Loucy (cell line): ENCODE measurements around the gene CIDEB.

Source experiments
- H2AFZ ChIP-seq: fragments of 200-600 bp; sonication (generic); 2 replicates; pipeline ENCODE4 v1.6.0; 2016; ENCODE audit warnings: antibody characterized with exemption, mild to moderate bottlenecking, low read length, moderate library complexity
- H3F3A ChIP-seq: fragments of 200-600 bp; 2 replicates; pipeline ENCODE4 v1.6.0; 2016; ENCODE audit warnings: antibody characterized with exemption, low read depth, mild to moderate bottlenecking
- H3K27me3 ChIP-seq: fragments of 200-600 bp; sonication (generic); 2 replicates; pipeline ENCODE4 v1.6.1; 2014; ENCODE audit warnings: low read length, mild to moderate bottlenecking; ENCODE audit not compliant: insufficient read depth, poor library complexity, severe bottlenecking
- H3K36me3 ChIP-seq: fragments of 200-600 bp; sonication (generic); 2 replicates; pipeline ENCODE4 v1.6.1; 2016; ENCODE audit warnings: low read length; ENCODE audit not compliant: insufficient read depth
- H3K4me1 ChIP-seq: fragments of 200-600 bp; sonication (generic); 2 replicates; pipeline ENCODE4 v1.5.1; 2014; ENCODE audit warnings: low read length, mild to moderate bottlenecking; ENCODE audit not compliant: insufficient read depth, poor library complexity, severe bottlenecking
- H3K4me2 ChIP-seq: fragments of 200-600 bp; sonication (generic); 2 replicates; pipeline ENCODE4 v1.6.0; 2014; ENCODE audit warnings: antibody characterized with exemption, low read length, low read depth, mild to moderate bottlenecking; ENCODE audit not compliant: poor library complexity, severe bottlenecking
- H3K4me3 ChIP-seq: fragments of 200-600 bp; sonication (generic); 2 replicates; pipeline ENCODE4 v1.5.1; 2014; ENCODE audit warnings: low read length, mild to moderate bottlenecking, mixed read lengths; ENCODE audit not compliant: poor library complexity, severe bottlenecking
- H3K79me2 ChIP-seq: fragments of 200-600 bp; sonication (generic); 2 replicates; pipeline ENCODE4 v1.6.1; 2014; ENCODE audit warnings: low read length; ENCODE audit not compliant: insufficient read depth
- H3K9ac ChIP-seq: fragments of 200-600 bp; sonication (generic); 2 replicates; pipeline ENCODE4 v1.6.0; 2014; ENCODE audit warnings: mild to moderate bottlenecking, low read depth, low read length, moderate library complexity; ENCODE audit not compliant: poor library complexity, severe bottlenecking
- H3K9me2 ChIP-seq: fragments of 200-600 bp; sonication (generic); replicated peaks from 2 replicates; pipeline ENCODE4 v1.6.1; 2016; ENCODE audit warnings: low read depth, low read length, mixed read lengths
- H3K9me3 ChIP-seq: fragments of 200-600 bp; sonication (generic); 2 replicates; pipeline ENCODE4 v1.6.1; 2014; ENCODE audit warnings: mild to moderate bottlenecking, antibody characterized with exemption, low read length, low read depth; ENCODE audit not compliant: insufficient read depth
- H4K20me1 ChIP-seq: fragments of 200-600 bp; sonication (generic); 2 replicates; pipeline ENCODE4 v1.6.0; 2014; ENCODE audit warnings: antibody characterized with exemption, low read length, mild to moderate bottlenecking; ENCODE audit not compliant: insufficient read depth, poor library complexity, severe bottlenecking
- EZH2phosphoT487 ChIP-seq: fragments of 200-600 bp; IDR thresholded peaks from 2 replicates; pipeline ENCODE4 v1.6.1; 2018; ENCODE audit warnings: antibody characterized with exemption, mild to moderate bottlenecking, moderate library complexity, borderline replicate concordance
- TF ChIP-seq, protein P1 (sequence below): fragments of 200-600 bp; sonication (generic); conservative IDR thresholded peaks from 2 replicates; pipeline ENCODE4 v1.5.1; 2014; ENCODE audit warnings: mild to moderate bottlenecking, antibody characterized with exemption, low read length

The CIDEB gene

DNA sequence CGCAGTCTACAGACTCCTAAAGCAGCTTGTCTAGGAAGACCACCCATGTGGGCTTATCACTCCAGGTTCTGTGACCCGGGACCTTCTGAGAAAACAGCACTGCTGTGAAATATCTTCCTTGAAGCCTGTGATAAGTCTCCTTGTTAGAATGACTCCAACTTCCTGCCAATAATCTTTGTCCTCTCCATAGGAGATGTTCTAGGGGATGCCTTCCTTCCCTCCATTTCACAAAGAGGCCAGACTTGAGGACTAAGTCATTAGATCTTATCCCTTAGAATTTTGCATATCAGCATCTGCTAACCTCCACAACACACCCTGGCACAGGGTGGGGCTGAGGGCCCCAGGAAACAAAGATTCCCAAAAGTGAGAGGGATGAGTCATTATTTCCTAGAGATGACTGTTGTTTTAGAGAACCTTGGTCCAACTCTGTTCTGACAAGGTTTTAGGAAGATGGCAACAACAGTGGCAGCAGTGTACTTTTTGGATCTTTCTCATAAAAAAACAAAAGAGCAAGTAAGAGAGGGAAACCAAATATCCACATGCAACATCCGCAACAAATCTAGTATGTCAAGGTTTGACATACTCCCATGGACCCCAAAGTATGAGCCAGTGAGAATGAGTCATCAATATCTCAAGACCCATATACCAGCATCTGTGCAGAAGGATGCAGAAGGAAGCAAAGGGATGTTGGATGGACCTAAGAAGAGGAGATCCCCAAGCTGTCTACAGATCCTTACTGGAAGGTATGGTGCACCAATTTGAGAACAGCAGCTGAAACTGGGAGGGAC, 9.6 kb upstream of the CIDEB start:
- Histone ChIP-seq H4K20me1 (no peaks in the 10 kb centered on the region), H3K4me2 (no peak overlapping the region), H3K9me3 (no peaks in the 10 kb centered on the region), H3K4me3 (no peak overlapping the region), H2AFZ (no peak overlapping the region), H3K79me2 (no peaks in the 10 kb centered on the region), H3K9me2 (no peaks in the 10 kb centered on the region), H3K36me3 (no peaks in the 10 kb centered on the region), H3K27me3 (no peaks in the 10 kb centered on the region), H3K4me1 (peaks cover 22% of the 10 kb centered on the region), H3F3A (no peaks in the 10 kb centered on the region), H3K9ac (no peak overlapping the region)
- TF ChIP-seq, protein P1, sequence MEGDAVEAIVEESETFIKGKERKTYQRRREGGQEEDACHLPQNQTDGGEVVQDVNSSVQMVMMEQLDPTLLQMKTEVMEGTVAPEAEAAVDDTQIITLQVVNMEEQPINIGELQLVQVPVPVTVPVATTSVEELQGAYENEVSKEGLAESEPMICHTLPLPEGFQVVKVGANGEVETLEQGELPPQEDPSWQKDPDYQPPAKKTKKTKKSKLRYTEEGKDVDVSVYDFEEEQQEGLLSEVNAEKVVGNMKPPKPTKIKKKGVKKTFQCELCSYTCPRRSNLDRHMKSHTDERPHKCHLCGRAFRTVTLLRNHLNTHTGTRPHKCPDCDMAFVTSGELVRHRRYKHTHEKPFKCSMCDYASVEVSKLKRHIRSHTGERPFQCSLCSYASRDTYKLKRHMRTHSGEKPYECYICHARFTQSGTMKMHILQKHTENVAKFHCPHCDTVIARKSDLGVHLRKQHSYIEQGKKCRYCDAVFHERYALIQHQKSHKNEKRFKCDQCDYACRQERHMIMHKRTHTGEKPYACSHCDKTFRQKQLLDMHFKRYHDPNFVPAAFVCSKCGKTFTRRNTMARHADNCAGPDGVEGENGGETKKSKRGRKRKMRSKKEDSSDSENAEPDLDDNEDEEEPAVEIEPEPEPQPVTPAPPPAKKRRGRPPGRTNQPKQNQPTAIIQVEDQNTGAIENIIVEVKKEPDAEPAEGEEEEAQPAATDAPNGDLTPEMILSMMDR: no peak
- TF ChIP-seq EZH2phosphoT487: no peak

DNA sequence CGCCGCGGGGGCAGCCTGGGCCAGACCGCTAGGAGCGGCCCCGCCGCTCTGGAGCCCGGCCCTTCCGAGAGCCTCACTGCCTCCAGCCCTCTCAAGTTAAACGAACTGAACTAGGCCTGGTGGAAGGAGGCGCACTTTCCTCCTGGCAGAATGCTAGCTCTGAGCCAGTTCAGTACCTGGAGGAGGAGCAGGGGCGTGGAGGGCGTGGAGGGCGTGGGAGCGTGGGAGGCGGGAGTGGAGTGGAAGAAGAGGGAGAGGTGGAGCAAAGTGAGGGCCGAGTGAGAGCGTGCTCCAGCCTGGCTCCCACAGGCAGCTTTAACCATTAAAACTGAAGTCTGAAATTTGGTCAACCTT, 8.8 kb upstream of the CIDEB start:
- TF ChIP-seq EZH2phosphoT487: no peak
- H2AFZ ChIP-seq: no peak overlapping the region
- H3K4me2 ChIP-seq: no peak overlapping the region

GRCh38 chr14:24315807-24316596, 8.2 kb upstream of the CIDEB start:
- TF ChIP-seq, protein P1: no peak
- TF ChIP-seq EZH2phosphoT487: no peak
- Histone ChIP-seq H2AFZ (no peak overlapping the region), H3K79me2 (no peaks in the 10 kb centered on the region), H3K36me3 (no peaks in the 10 kb centered on the region), H3K4me1 (peaks cover 24% of the 10 kb centered on the region), H3F3A (no peaks in the 10 kb centered on the region), H3K4me2 (no peak overlapping the region), H3K27me3 (no peaks in the 10 kb centered on the region), H3K9ac (no peak overlapping the region), H3K9me2 (no peaks in the 10 kb centered on the region), H3K4me3 (no peak overlapping the region), H3K9me3 (no peaks in the 10 kb centered on the region), H4K20me1 (no peaks in the 10 kb centered on the region)

More for the DNA sequence above, 8.8 kb upstream of the CIDEB start:
- no peaks in the 10 kb centered on the region for H3K27me3 ChIP-seq
- no peak overlapping the region for H3K9ac ChIP-seq
- H4K20me1 ChIP-seq: no peaks in the 10 kb centered on the region
- no peaks in the 10 kb centered on the region for H3K79me2 ChIP-seq
- no peaks in the 10 kb centered on the region for H3K36me3 ChIP-seq
- no peaks in the 10 kb centered on the region for H3K9me3 ChIP-seq
- no peak overlapping the region for H3K4me3 ChIP-seq
- no peaks in the 10 kb centered on the region for H3F3A ChIP-seq
- H3K4me1 ChIP-seq: peaks cover 24% of the 10 kb centered on the region
- no peaks in the 10 kb centered on the region for H3K9me2 ChIP-seq
